GM23338 (cell line): ENCODE results near the gene AMOTL1. TPM values are rescaled to one million over a fixed set of nuclear protein-coding genes. Genes with fewer than 3 reads are reported as not detected.

Experiments
- ATAC-seq: fragments of 200-7000 bp; cut with Tn5 transposase; 3 replicates; pipeline ENCODE4 v1.9.1; 2020
- DNase-seq: peaks from one replicate; pipeline ENCODE4 v3.0.0-alpha.2; 2015; ENCODE audit warnings: low spot score
- H2AFZ ChIP-seq: fragments of 200-600 bp; sonication (generic); 2 replicates; pipeline ENCODE4 v1.8.0; 2016; ENCODE audit warnings: antibody characterized with exemption, mild to moderate bottlenecking, moderate library complexity
- H3F3A ChIP-seq: fragments of 200-600 bp; sonication (generic); replicated peaks from 2 replicates; pipeline ENCODE4 v1.8.0; 2017; ENCODE audit warnings: antibody characterized with exemption, mixed run types, low read depth
- H3K27ac ChIP-seq: fragments of 200-600 bp; sonication (generic); 2 replicates; pipeline ENCODE4 v1.6.1; 2016; ENCODE audit warnings: low read depth
- H3K27me3 ChIP-seq: fragments of 200-600 bp; sonication (generic); 2 replicates; pipeline ENCODE4 v1.8.0; 2016; ENCODE audit warnings: mild to moderate bottlenecking, mixed run types, moderate library complexity; ENCODE audit not compliant: insufficient read depth
- H3K36me3 ChIP-seq: fragments of 200-600 bp; sonication (generic); 2 replicates; pipeline ENCODE4 v1.8.0; 2016; ENCODE audit warnings: mild to moderate bottlenecking; ENCODE audit not compliant: insufficient read depth
- H3K4me1 ChIP-seq: fragments of 200-600 bp; sonication (generic); 2 replicates; pipeline ENCODE4 v1.8.0; 2016; ENCODE audit warnings: mild to moderate bottlenecking, moderate library complexity; ENCODE audit not compliant: insufficient read depth
- H3K4me2 ChIP-seq: fragments of 200-600 bp; sonication (generic); 2 replicates; pipeline ENCODE4 v1.7.1; 2017; ENCODE audit warnings: mixed run types
- H3K4me3 ChIP-seq: fragments of 200-600 bp; sonication (generic); 2 replicates; pipeline ENCODE4 v1.6.1; 2016; ENCODE audit warnings: mixed run types
- H3K79me2 ChIP-seq: fragments of 200-600 bp; sonication (generic); replicated peaks from 2 replicates; pipeline ENCODE4 v1.8.0; 2017; ENCODE audit warnings: mild to moderate bottlenecking; ENCODE audit not compliant: insufficient read depth
- H3K9me2 ChIP-seq: fragments of 200-600 bp; sonication (generic); 2 replicates; pipeline ENCODE4 v1.8.0; 2017; ENCODE audit not compliant: insufficient read depth
- H4K20me1 ChIP-seq: fragments of 200-600 bp; sonication (generic); replicated peaks from 2 replicates; pipeline ENCODE4 v1.8.0; 2017; ENCODE audit warnings: mild to moderate bottlenecking; ENCODE audit not compliant: insufficient read depth
- H3K27ac Mint-ChIP-seq: 2 replicates; pipeline ENCODE4 v1.8.0; 2020; ENCODE audit warnings: inconsistent platforms, mild to moderate bottlenecking, moderate library complexity, mixed read lengths
- H3K27me3 Mint-ChIP-seq: 3 replicates; pipeline ENCODE4 v1.8.0; 2022; ENCODE audit warnings: low read depth, mild to moderate bottlenecking, moderate library complexity, mixed read lengths, inconsistent platforms; ENCODE audit not compliant: insufficient read depth, poor library complexity
- H3K36me3 Mint-ChIP-seq: 3 replicates; pipeline ENCODE4 v1.8.0; 2021; ENCODE audit warnings: low read depth, mild to moderate bottlenecking, inconsistent platforms, moderate library complexity, mixed read lengths
- H3K4me1 Mint-ChIP-seq: 3 replicates; pipeline ENCODE4 v1.8.0; 2020; ENCODE audit warnings: mild to moderate bottlenecking, inconsistent platforms, mixed read lengths
- H3K4me3 Mint-ChIP-seq: 3 replicates; pipeline ENCODE4 v1.8.0; 2021; ENCODE audit warnings: moderate library complexity, mild to moderate bottlenecking, inconsistent platforms, mixed read lengths
- H3K9me3 Mint-ChIP-seq: 3 replicates; pipeline ENCODE4 v1.8.0; 2020; ENCODE audit warnings: moderate library complexity, mild to moderate bottlenecking, inconsistent platforms, mixed read lengths
- CREB1 ChIP-seq: fragments of 250-450 bp; sonication (Bioruptor Pico); IDR thresholded peaks from 2 replicates; pipeline ENCODE4 v1.5.0; 2020; ENCODE audit warnings: low read depth, mild to moderate bottlenecking, moderate library complexity
- EZH2phosphoT487 ChIP-seq: fragments of 200-600 bp; sonication (generic); IDR thresholded peaks from one replicate; pipeline ENCODE4 v1.8.1; 2018; ENCODE audit warnings: antibody characterized with exemption; ENCODE audit not compliant: unreplicated experiment
- JUNB ChIP-seq: IDR thresholded peaks from one replicate; pipeline ENCODE4 v1.6.1; 2016; ENCODE audit warnings: antibody characterized with exemption; ENCODE audit not compliant: unreplicated experiment
- NANOG ChIP-seq: IDR thresholded peaks from 2 replicates; pipeline ENCODE4 v1.6.1; 2016; ENCODE audit warnings: antibody characterized with exemption, borderline replicate concordance
- POLR2AphosphoS5 ChIP-seq: IDR thresholded peaks from 2 replicates; pipeline ENCODE4 v1.6.1; 2016; ENCODE audit warnings: antibody characterized with exemption, low read depth
- REST ChIP-seq: IDR thresholded peaks from one replicate; pipeline ENCODE4 v1.6.1; 2018; ENCODE audit warnings: antibody characterized with exemption; ENCODE audit not compliant: unreplicated experiment
- ZNF114 ChIP-seq: fragments of 250-450 bp; sonication (Bioruptor Pico); IDR thresholded peaks from 2 replicates; pipeline ENCODE4 v1.5.0; 2020; ENCODE audit warnings: mild to moderate bottlenecking, moderate library complexity
- ZNF331 ChIP-seq: fragments of 250-450 bp; sonication (Bioruptor Pico); IDR thresholded peaks from 2 replicates; pipeline ENCODE4 v1.5.0; 2020; ENCODE audit warnings: low read depth, mild to moderate bottlenecking, moderate library complexity
- ZNF462 ChIP-seq: fragments of 250-450 bp; sonication (Bioruptor Pico); IDR thresholded peaks from 2 replicates; pipeline ENCODE4 v1.5.0; 2020; ENCODE audit warnings: mild to moderate bottlenecking, moderate library complexity
- polyA plus RNA-seq: library from polyadenylated mRNA; unstranded; fragments of >200 nt; fragmentation: Nextera tagmentation; extraction: Ambion mirVana; gene quantifications from 2 replicates; pipeline ENCODE4 v1.2.1, GENCODE V29; 2016
- total RNA-seq: library from RNA; depleted of rRNA; stranded (reverse); fragments of >200 nt; shearing (Covaris generic); gene quantifications from 2 replicates; pipeline ENCODE4 v1.2.3, GENCODE V29; 2014

The AMOTL1 gene
- total and polyA plus RNA-seq, 2 experiments from 2014 or later: 4.3 to 18.7 TPM

GRCh38 chr11:94885133-94885532 lies 117.0 kb downstream of the AMOTL1 start:
- no peak for ATAC-seq
- Histone ChIP-seq H3K4me2 (no peak overlapping the region), H3K27me3 (no peaks in the 10 kb centered on the region), H3F3A (no peaks in the 10 kb centered on the region), H3K79me2 (no peaks in the 10 kb centered on the region), H3K4me1 (no peaks in the 10 kb centered on the region), H3K27ac (no peak overlapping the region), H3K4me3 (no peak overlapping the region), H4K20me1 (no peaks in the 10 kb centered on the region), H3K36me3 (no peaks in the 10 kb centered on the region), H2AFZ (no peak overlapping the region), H3K9me2 (no peaks in the 10 kb centered on the region)
- Mint-ChIP-seq H3K27ac (no peak overlapping the region), H3K27me3 (peaks cover 6% of the 10 kb centered on the region), H3K4me1 (peaks cover 3% of the 10 kb centered on the region; the same call in 2 of the 3 replicates), H3K9me3 (peaks cover 16% of the 10 kb centered on the region), H3K4me3 (no peak overlapping the region), H3K36me3 (peaks cover 21% of the 10 kb centered on the region)
- no peak for TF ChIP-seq ZNF462 (CRISPR knock-in tag)
- no peak for TF ChIP-seq EZH2phosphoT487
- no peak for TF ChIP-seq ZNF114 (CRISPR knock-in tag)
- no peak for TF ChIP-seq NANOG
- TF ChIP-seq POLR2AphosphoS5: no peak
- no peak for TF ChIP-seq JUNB
- no peak for TF ChIP-seq CREB1
- no peak for TF ChIP-seq ZNF331 (CRISPR knock-in tag)
- TF ChIP-seq REST: no peak
- no peak for DNase-seq
